HepG2 (cell line): ENCODE results near the gene GGA1. TPM values are rescaled to one million over a fixed set of nuclear protein-coding genes. Genes with fewer than 3 reads are reported as not detected.

ENCODE experiments used
- CENPT ChIP-seq: sonication (generic); formaldehyde crosslinking; IDR thresholded peaks from 2 replicates; pipeline ENCODE4 v1.8.0; 2022; ENCODE audit warnings: low read depth, mild to moderate bottlenecking, moderate library complexity, missing genetic modification reagents
- DBP ChIP-seq: sonication (generic); formaldehyde crosslinking; IDR thresholded peaks from 2 replicates; pipeline ENCODE4 v1.4.0; 2020; ENCODE audit warnings: missing genetic modification reagents; ENCODE audit errors: not compliant biosample characterization
- DNMT1 ChIP-seq: sonication (generic); formaldehyde crosslinking; IDR thresholded peaks from 2 replicates; pipeline ENCODE4 v1.5.1; 2020; ENCODE audit warnings: mild to moderate bottlenecking, missing genetic modification reagents
- E2F5 ChIP-seq: sonication (generic); formaldehyde crosslinking; conservative IDR thresholded peaks from 2 replicates; pipeline ENCODE4 v1.4.0; 2020; ENCODE audit warnings: missing genetic modification reagents
- HDAC1 ChIP-seq: sonication (generic); formaldehyde crosslinking; IDR thresholded peaks from 2 replicates; pipeline ENCODE4 v1.5.1; 2020; ENCODE audit warnings: mild to moderate bottlenecking, missing genetic modification reagents
- NFATC3 ChIP-seq: sonication (generic); formaldehyde crosslinking; IDR thresholded peaks from 2 replicates; pipeline ENCODE4 v1.5.1; 2020; ENCODE audit warnings: mild to moderate bottlenecking, missing genetic modification reagents
- NR1H2 ChIP-seq: sonication (generic); formaldehyde crosslinking; IDR thresholded peaks from 2 replicates; pipeline ENCODE4 v1.8.1; 2022; ENCODE audit warnings: low read depth, missing genetic modification reagents, borderline replicate concordance
- PBX2 ChIP-seq: IDR thresholded peaks from 2 replicates; pipeline ENCODE4 v1.6.1; 2016; ENCODE audit warnings: control low read depth
- PRDM4 ChIP-seq: sonication (generic); formaldehyde crosslinking; IDR thresholded peaks from 2 replicates; pipeline ENCODE4 v1.9.0; 2021; ENCODE audit warnings: missing genetic modification reagents, borderline replicate concordance
- TRAFD1 ChIP-seq: sonication (generic); formaldehyde crosslinking; IDR thresholded peaks from 2 replicates; pipeline ENCODE4 v1.5.1; 2020; ENCODE audit warnings: missing genetic modification reagents, mild to moderate bottlenecking, borderline replicate concordance
- TRIM22 ChIP-seq: fragments of 450-650 bp; IDR thresholded peaks from 2 replicates; pipeline ENCODE4 v1.6.1; 2017
- ZNF10 ChIP-seq: sonication (generic); formaldehyde crosslinking; IDR thresholded peaks from 2 replicates; pipeline ENCODE4 v1.4.0; 2020; ENCODE audit warnings: mild to moderate bottlenecking, low read depth, missing genetic modification reagents, borderline replicate concordance
- ZNF557 ChIP-seq: sonication (generic); formaldehyde crosslinking; IDR thresholded peaks from 2 replicates; pipeline ENCODE4 v1.4.0; 2020; ENCODE audit warnings: missing genetic modification reagents
- ZNF580 ChIP-seq: IDR thresholded peaks from 2 replicates; pipeline ENCODE4 v1.6.1; 2016; ENCODE audit warnings: low read depth, borderline replicate concordance
- ZNF674 ChIP-seq: sonication (generic); formaldehyde crosslinking; IDR thresholded peaks from 2 replicates; pipeline ENCODE4 v1.5.0; 2020; ENCODE audit warnings: low read depth, mild to moderate bottlenecking, missing genetic modification reagents
- ZNF703 ChIP-seq: sonication (generic); formaldehyde crosslinking; IDR thresholded peaks from 2 replicates; pipeline ENCODE4 v1.5.1; 2020; ENCODE audit warnings: missing genetic modification reagents, mild to moderate bottlenecking, moderate library complexity, borderline replicate concordance
- ZNF782 ChIP-seq: sonication (generic); formaldehyde crosslinking; IDR thresholded peaks from 2 replicates; pipeline ENCODE4 v1.4.0; 2020; ENCODE audit warnings: missing genetic modification reagents, mild to moderate bottlenecking, borderline replicate concordance
- ZNF788 ChIP-seq: sonication (generic); formaldehyde crosslinking; IDR thresholded peaks from 2 replicates; pipeline ENCODE4 v1.5.0; 2020; ENCODE audit warnings: mild to moderate bottlenecking, missing genetic modification reagents, borderline replicate concordance
- polyA plus RNA-seq, 8 experiments: library from polyadenylated mRNA; depleted of rRNA in 3 of 8; stranded (reverse) in 7 of 8; unstranded in 1 of 8; fragments of >200 nt; fragmentation: Illumina TruSeq in 4 of 8; extraction: Trizol in 4 of 8; gene quantifications; 2 replicates each; pipeline versions ENCODE4 v1.2.1 to v1.2.3, GENCODE V29; 2011 to 2016; ENCODE audit warnings: low read depth in 4 of 8, missing spikeins in 1 of 8, mixed read lengths in 1 of 8; ENCODE audit not compliant: insufficient read depth in 1 of 8
- total RNA-seq, 5 experiments: library from RNA; depleted of rRNA; stranded (reverse); fragments of >200 nt; fragmentation: Illumina TruSeq; extraction: Trizol; gene quantifications; 2 replicates each; pipeline ENCODE4 v1.2.3, GENCODE V29; 2016; ENCODE audit warnings: low read depth in 1 of 5

The GGA1 gene
- total and polyA plus RNA-seq, 2 of the 13 experiments (the other 11 are each of a cell fraction or from before 2014, with no cell fraction given), result 29.1 to 87.2 TPM

GRCh38 chr22:37607010-37607934 is 1.4 kb upstream of the GGA1 start (continued):
- TF ChIP-seq PBX2 (CRISPR knock-in tag) (no peak), ZNF674 (CRISPR knock-in tag) (no peak), ZNF782 (CRISPR knock-in tag) (no peak), ZNF580 (CRISPR knock-in tag) (peak; percentile 43; the same call in 1 of the 2 replicates), TRAFD1 (no peak), ZNF10 (CRISPR knock-in tag) (no peak), TRIM22 (no peak), PRDM4 (no peak), DBP (CRISPR knock-in tag) (no peak), E2F5 (CRISPR knock-in tag) (no peak), DNMT1 (CRISPR knock-in tag) (no peak), ZNF557 (no peak), CENPT (CRISPR knock-in tag) (no peak), ZNF788 (CRISPR knock-in tag) (no peak; the same call in 1 of the 2 replicates), NR1H2 (CRISPR knock-in tag) (no peak), ZNF703 (CRISPR knock-in tag) (no peak), NFATC3 (no peak), HDAC1 (CRISPR knock-in tag) (peak; percentile 50; the same call in 1 of the 2 replicates)
